Neural progenitor cell (in vitro differentiated cells): ENCODE measurements around the gene COX15. TPM values are rescaled to one million over a fixed set of nuclear protein-coding genes. Genes with fewer than 3 reads are reported as not detected.

ENCODE experiments used
- DNase-seq: peaks from one replicate; pipeline ENCODE4 v3.0.0-alpha.2; 2016; ENCODE audit warnings: low spot score
- H2AFZ ChIP-seq: fragments of 200-600 bp; sonication (generic); replicated peaks from 2 replicates; pipeline ENCODE4 v1.6.1; 2016; ENCODE audit warnings: antibody characterized with exemption
- H3F3A ChIP-seq: fragments of 200-600 bp; sonication (generic); 2 replicates; pipeline ENCODE4 v1.6.1; 2016; ENCODE audit warnings: antibody characterized with exemption, low read depth
- H3K27ac ChIP-seq: fragments of 200-600 bp; sonication (generic); 2 replicates; pipeline ENCODE4 v1.5.1; 2016; ENCODE audit warnings: mild to moderate bottlenecking
- H3K27me3 ChIP-seq: fragments of 200-600 bp; sonication (generic); 2 replicates; pipeline ENCODE4 v1.6.1; 2016; ENCODE audit warnings: mild to moderate bottlenecking, moderate library complexity
- H3K36me3 ChIP-seq: fragments of 200-600 bp; sonication (generic); 2 replicates; pipeline ENCODE4 v1.5.1; 2016
- H3K4me1 ChIP-seq: fragments of 200-600 bp; sonication (generic); 2 replicates; pipeline ENCODE4 v1.6.1; 2016; ENCODE audit warnings: mixed run types
- H3K4me2 ChIP-seq: fragments of 200-600 bp; sonication (generic); 2 replicates; pipeline ENCODE4 v1.6.1; 2016
- H3K4me3 ChIP-seq: fragments of 200-600 bp; sonication (generic); 2 replicates; pipeline ENCODE4 v1.5.1; 2016
- H3K79me2 ChIP-seq: fragments of 200-600 bp; sonication (generic); 2 replicates; pipeline ENCODE4 v1.6.1; 2016; ENCODE audit warnings: low read depth
- H3K9ac ChIP-seq: fragments of 200-600 bp; sonication (generic); 2 replicates; pipeline ENCODE4 v1.6.1; 2016
- H3K9me3 ChIP-seq: fragments of 200-600 bp; sonication (generic); 2 replicates; pipeline ENCODE4 v1.5.1; 2016; ENCODE audit warnings: low read depth
- H4K20me1 ChIP-seq: fragments of 200-600 bp; sonication (generic); 2 replicates; pipeline ENCODE4 v1.6.1; 2016; ENCODE audit warnings: low read depth
- H3K27ac Mint-ChIP-seq: 3 replicates; pipeline ENCODE4 v1.8.0; 2021; ENCODE audit warnings: mixed read lengths
- H3K27me3 Mint-ChIP-seq: 2 replicates; pipeline ENCODE4 v1.8.0; 2022; ENCODE audit warnings: low read depth, mild to moderate bottlenecking, inconsistent platforms, moderate library complexity, mixed read lengths; ENCODE audit not compliant: insufficient read depth
- H3K36me3 Mint-ChIP-seq: 3 replicates; pipeline ENCODE4 v1.8.0; 2021; ENCODE audit warnings: mixed read lengths
- H3K4me1 Mint-ChIP-seq: 3 replicates; pipeline ENCODE4 v1.8.0; 2021; ENCODE audit warnings: mixed read lengths
- H3K4me3 Mint-ChIP-seq: 3 replicates; pipeline ENCODE4 v1.8.0; 2021; ENCODE audit warnings: mild to moderate bottlenecking, moderate library complexity, mixed read lengths
- H3K9me3 Mint-ChIP-seq: 3 replicates; pipeline ENCODE4 v1.8.0; 2020; ENCODE audit warnings: mixed read lengths
- EZH2 ChIP-seq: fragments of 200-600 bp; sonication (generic); IDR thresholded peaks from 2 replicates; pipeline ENCODE4 v1.6.1; 2017; ENCODE audit warnings: antibody characterized with exemption, mild to moderate bottlenecking, moderate library complexity
- EZH2phosphoT487 ChIP-seq: fragments of 200-600 bp; sonication (generic); IDR thresholded peaks from 2 replicates; pipeline ENCODE4 v1.6.1; 2017; ENCODE audit warnings: antibody characterized with exemption
- total RNA-seq: library from RNA; depleted of rRNA; stranded (reverse); fragments of >200 nt; gene quantifications from 2 replicates; pipeline ENCODE4 v1.2.3, GENCODE V29; 2015; ENCODE audit warnings: low replicate concordance
- TF ChIP-seq, protein P1 (sequence below): fragments of 200-600 bp; sonication (generic); IDR thresholded peaks from 2 replicates; pipeline ENCODE4 v1.5.1; 2017; ENCODE audit warnings: antibody characterized with exemption, mild to moderate bottlenecking

The COX15 gene
- total RNA-seq = 49.8 and 53.5 TPM in 2 replicates

- Histone ChIP-seq H3K4me1 (peaks cover 4% of the 10 kb centered on the region), H2AFZ (peak within 1 kb of the TSS; percentile 78), H3K79me2 (peaks cover 38% of the 10 kb centered on the region), H3K4me3 (peak within 1 kb of the TSS; percentile 78), H3K36me3 (peaks cover 4% of the 10 kb centered on the region), H3K9me3 (no peaks in the 10 kb centered on the region), H3F3A (peaks cover 13% of the 10 kb centered on the region), H3K27me3 (no peaks in the 10 kb centered on the region), H3K27ac (peak within 1 kb of the TSS; percentile 47), H3K4me2 (peak within 1 kb of the TSS; percentile 88), H3K9ac (peak within 1 kb of the TSS; percentile 81), H4K20me1 (no peaks in the 10 kb centered on the region)
- Mint-ChIP-seq H3K4me3 (peak within 1 kb of the TSS; percentile 99), H3K36me3 (peaks cover 15% of the 10 kb centered on the region), H3K27me3 (no peaks in the 10 kb centered on the region), H3K4me1 (peaks cover 16% of the 10 kb centered on the region), H3K27ac (peak within 1 kb of the TSS; percentile 93), H3K9me3 (no peaks in the 10 kb centered on the region)
- TF ChIP-seq, protein P1, sequence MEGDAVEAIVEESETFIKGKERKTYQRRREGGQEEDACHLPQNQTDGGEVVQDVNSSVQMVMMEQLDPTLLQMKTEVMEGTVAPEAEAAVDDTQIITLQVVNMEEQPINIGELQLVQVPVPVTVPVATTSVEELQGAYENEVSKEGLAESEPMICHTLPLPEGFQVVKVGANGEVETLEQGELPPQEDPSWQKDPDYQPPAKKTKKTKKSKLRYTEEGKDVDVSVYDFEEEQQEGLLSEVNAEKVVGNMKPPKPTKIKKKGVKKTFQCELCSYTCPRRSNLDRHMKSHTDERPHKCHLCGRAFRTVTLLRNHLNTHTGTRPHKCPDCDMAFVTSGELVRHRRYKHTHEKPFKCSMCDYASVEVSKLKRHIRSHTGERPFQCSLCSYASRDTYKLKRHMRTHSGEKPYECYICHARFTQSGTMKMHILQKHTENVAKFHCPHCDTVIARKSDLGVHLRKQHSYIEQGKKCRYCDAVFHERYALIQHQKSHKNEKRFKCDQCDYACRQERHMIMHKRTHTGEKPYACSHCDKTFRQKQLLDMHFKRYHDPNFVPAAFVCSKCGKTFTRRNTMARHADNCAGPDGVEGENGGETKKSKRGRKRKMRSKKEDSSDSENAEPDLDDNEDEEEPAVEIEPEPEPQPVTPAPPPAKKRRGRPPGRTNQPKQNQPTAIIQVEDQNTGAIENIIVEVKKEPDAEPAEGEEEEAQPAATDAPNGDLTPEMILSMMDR = peak; percentile 43
- TF ChIP-seq EZH2 (no peak), EZH2phosphoT487 (no peak)
- DNase-seq = peak; percentile 99
Measured at GRCh38 chr10:99732033-99732842, at the start of gene COX15, which contains the start of gene CUTC. TSS of gene COX15 (minus strand) at chr10:99732127. CDS start at chr10:99732049, 78 bp downstream. TSS of gene CUTC (plus strand) at chr10:99732234. CDS start at chr10:99732349, 115 bp downstream.

- Histone ChIP-seq H3K4me3 (no peak overlapping the region), H4K20me1 (no peaks in the 10 kb centered on the region), H3F3A (no peaks in the 10 kb centered on the region), H3K9ac (no peak overlapping the region), H3K36me3 (no peaks in the 10 kb centered on the region), H3K9me3 (no peaks in the 10 kb centered on the region), H3K79me2 (no peaks in the 10 kb centered on the region), H3K4me1 (peaks cover 10% of the 10 kb centered on the region), H3K27me3 (no peaks in the 10 kb centered on the region), H2AFZ (peak overlapping the region; percentile 51), H3K4me2 (no peak overlapping the region), H3K27ac (no peak overlapping the region)
- no peak overlapping the region for H3K27ac Mint-ChIP-seq
- no peak for DNase-seq
- no peaks in the 10 kb centered on the region for H3K9me3 Mint-ChIP-seq
- H3K36me3 Mint-ChIP-seq = no peaks in the 10 kb centered on the region
- H3K4me1 Mint-ChIP-seq = peaks cover 9% of the 10 kb centered on the region
- TF ChIP-seq EZH2phosphoT487 = no peak
- TF ChIP-seq, protein P1 = no peak
- no peak for TF ChIP-seq EZH2
- no peak overlapping the region for H3K4me3 Mint-ChIP-seq
- H3K27me3 Mint-ChIP-seq = no peaks in the 10 kb centered on the region
Measured at GRCh38 chr10:99779335-99779734, 47.4 kb upstream of the COX15 start.

- H3K27ac Mint-ChIP-seq = no peak overlapping the region
- no peak overlapping the region for H3K27ac ChIP-seq
Measured at GRCh38 chr10:99777918-99778714, 46.2 kb upstream of the COX15 start.

More at GRCh38 chr10:99777918-99778714, 46.2 kb upstream of the COX15 start:
- H3K4me3 Mint-ChIP-seq = no peak overlapping the region
- H3K36me3 Mint-ChIP-seq = no peaks in the 10 kb centered on the region
- H3K4me2 ChIP-seq = no peak overlapping the region
- H3K9ac ChIP-seq = no peak overlapping the region
- no peaks in the 10 kb centered on the region for H3K9me3 ChIP-seq
- no peaks in the 10 kb centered on the region for H3K27me3 ChIP-seq
- no peaks in the 10 kb centered on the region for H3F3A ChIP-seq
- H3K36me3 ChIP-seq = no peaks in the 10 kb centered on the region
- H3K4me3 ChIP-seq = no peak overlapping the region
- TF ChIP-seq EZH2phosphoT487 (no peak), EZH2 (no peak)
- TF ChIP-seq, protein P1 = no peak
- H3K27me3 Mint-ChIP-seq = no peaks in the 10 kb centered on the region
- H4K20me1 ChIP-seq = no peaks in the 10 kb centered on the region
- peaks cover 10% of the 10 kb centered on the region for H3K4me1 ChIP-seq
- peaks cover 9% of the 10 kb centered on the region for H3K4me1 Mint-ChIP-seq
- H3K9me3 Mint-ChIP-seq = no peaks in the 10 kb centered on the region
- no peak overlapping the region for H2AFZ ChIP-seq
- no peaks in the 10 kb centered on the region for H3K79me2 ChIP-seq
- DNase-seq = peak; percentile 36
